Keratinocyte (primary cell): ENCODE measurements around the gene PIGBOS1.

Experiments
- CTCF ChIP-seq, 3 experiments: IDR thresholded peaks in 1 of 3; conservative IDR thresholded peaks in 1 of 3; optimal IDR thresholded peaks in 1 of 3; 2 replicates in 2 of 3; 3 replicates in 1 of 3; pipeline versions ENCODE3 to v1.5.1; 2011; ENCODE audit warnings: low read length in 3 of 3, mild to moderate bottlenecking in 3 of 3, moderate library complexity in 2 of 3, control low read depth in 1 of 3, inconsistent platforms in 1 of 3; ENCODE audit not compliant: insufficient read depth in 2 of 3; ENCODE audit errors: extremely low read depth in 1 of 3
- EZH2 ChIP-seq: IDR thresholded peaks from one replicate; pipeline ENCODE4 v1.6.1; 2012; ENCODE audit warnings: inconsistent platforms, mild to moderate bottlenecking, low read length, moderate library complexity

- no peak for TF ChIP-seq CTCF (optimal IDR thresholded peaks at IDR 0.05 in 1 of 3, IDR thresholded peaks at IDR 0.05 in 1 of 3, conservative IDR thresholded peaks at IDR 0.05 in 1 of 3; ENCODE audit: extremely low read depth in 1 of 3, insufficient read depth in 2 of 3, low read length in 3 of 3)
- TF ChIP-seq EZH2, result no peak
Measured at GRCh38 chr15:55343168-55343567, 24.2 kb upstream of the PIGBOS1 start.
